ENCODE measurements around the gene MAP3K13. TPM values are rescaled to one million over a fixed set of nuclear protein-coding genes. Genes with fewer than 3 reads are reported as not detected.

The MAP3K13 gene
- total RNA-seq, 2 donors from 2014 or later: 20.4 to 21.1 TPM

DNA sequence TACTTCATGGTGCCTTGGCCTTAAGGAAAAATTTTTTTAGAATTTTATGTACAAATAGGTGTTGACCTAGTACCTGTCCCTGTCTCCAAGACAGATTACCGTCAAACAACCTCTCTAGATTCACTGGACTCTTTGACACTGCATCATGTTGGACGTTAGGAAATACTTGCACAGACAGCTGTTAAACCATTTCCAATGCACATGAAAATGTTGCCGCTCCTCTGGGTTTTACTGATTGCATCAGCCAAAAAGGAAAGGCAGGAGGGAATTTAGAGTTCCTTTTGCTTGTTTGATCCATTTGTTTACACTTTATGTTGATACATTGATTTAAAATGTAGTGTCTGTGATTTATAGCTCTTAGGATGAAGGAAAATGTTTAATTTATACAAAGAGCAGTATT is 121.4 kb downstream of the MAP3K13 start:
- no peak overlapping the region for H3K9ac ChIP-seq (ENCODE audit: extremely low read depth, low read length, poor library complexity, severe bottlenecking)
- Mint-ChIP-seq H3K27ac (no peak overlapping the region), H3K9me3 (no peaks in the 10 kb centered on the region), H3K4me1 (no peaks in the 10 kb centered on the region), H3K36me3 (ENCODE audit: low read depth) (peaks cover 21% of the 10 kb centered on the region), H3K4me3 (no peak overlapping the region), H3K27me3 (ENCODE audit: insufficient read depth) (no peaks in the 10 kb centered on the region)
- H3K36me3 ChIP-seq (ENCODE audit: control insufficient read depth, insufficient read depth, low read length): peaks cover 19% of the 10 kb centered on the region
- no peaks in the 10 kb centered on the region for H3K27me3 ChIP-seq (ENCODE audit: control insufficient read depth, insufficient read depth, low read length, poor library complexity, severe bottlenecking)
- H3K4me1 ChIP-seq (ENCODE audit: control insufficient read depth, insufficient read depth, low read length): no peaks in the 10 kb centered on the region
- 91 to 100% methylated on average over 2 to 3 of the region's 3 CpGs for WGBS, 2 experiments (ENCODE audit: insufficient coverage in 1 of 2, insufficient read length in 1 of 2)
- no peak for DNase-seq
- TF ChIP-seq, protein P1, sequence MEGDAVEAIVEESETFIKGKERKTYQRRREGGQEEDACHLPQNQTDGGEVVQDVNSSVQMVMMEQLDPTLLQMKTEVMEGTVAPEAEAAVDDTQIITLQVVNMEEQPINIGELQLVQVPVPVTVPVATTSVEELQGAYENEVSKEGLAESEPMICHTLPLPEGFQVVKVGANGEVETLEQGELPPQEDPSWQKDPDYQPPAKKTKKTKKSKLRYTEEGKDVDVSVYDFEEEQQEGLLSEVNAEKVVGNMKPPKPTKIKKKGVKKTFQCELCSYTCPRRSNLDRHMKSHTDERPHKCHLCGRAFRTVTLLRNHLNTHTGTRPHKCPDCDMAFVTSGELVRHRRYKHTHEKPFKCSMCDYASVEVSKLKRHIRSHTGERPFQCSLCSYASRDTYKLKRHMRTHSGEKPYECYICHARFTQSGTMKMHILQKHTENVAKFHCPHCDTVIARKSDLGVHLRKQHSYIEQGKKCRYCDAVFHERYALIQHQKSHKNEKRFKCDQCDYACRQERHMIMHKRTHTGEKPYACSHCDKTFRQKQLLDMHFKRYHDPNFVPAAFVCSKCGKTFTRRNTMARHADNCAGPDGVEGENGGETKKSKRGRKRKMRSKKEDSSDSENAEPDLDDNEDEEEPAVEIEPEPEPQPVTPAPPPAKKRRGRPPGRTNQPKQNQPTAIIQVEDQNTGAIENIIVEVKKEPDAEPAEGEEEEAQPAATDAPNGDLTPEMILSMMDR (conservative IDR thresholded peaks at IDR 0.05): no peak
- no peak overlapping the region for H3K27ac ChIP-seq (ENCODE audit: low read depth, low read length)
- no peaks in the 10 kb centered on the region for H3K9me3 ChIP-seq (ENCODE audit: control insufficient read depth, low read length)
- no peak overlapping the region for H3K4me3 ChIP-seq (ENCODE audit: low read length)

- no peaks in the 10 kb centered on the region for H3K4me1 Mint-ChIP-seq
- 93 to 97% methylated on average over 5 of the region's 5 CpGs for WGBS, 2 experiments (ENCODE audit: insufficient coverage in 1 of 2, insufficient read length in 1 of 2)
- H3K4me3 Mint-ChIP-seq: no peak overlapping the region
- H3K9me3 ChIP-seq (ENCODE audit: control insufficient read depth, low read length): no peaks in the 10 kb centered on the region
- DNase-seq: no peak
- peaks cover 29% of the 10 kb centered on the region for H3K36me3 ChIP-seq (ENCODE audit: control insufficient read depth, insufficient read depth, low read length)
- peaks cover 25% of the 10 kb centered on the region for H3K36me3 Mint-ChIP-seq (ENCODE audit: low read depth)
- no peaks in the 10 kb centered on the region for H3K27me3 ChIP-seq (ENCODE audit: control insufficient read depth, insufficient read depth, low read length, poor library complexity, severe bottlenecking)
- TF ChIP-seq, protein P1 (conservative IDR thresholded peaks at IDR 0.05): no peak
- no peak overlapping the region for H3K4me3 ChIP-seq (ENCODE audit: low read length)
- no peak overlapping the region for H3K27ac ChIP-seq (ENCODE audit: low read depth, low read length)
- no peaks in the 10 kb centered on the region for H3K4me1 ChIP-seq (ENCODE audit: control insufficient read depth, insufficient read depth, low read length)
- H3K27ac Mint-ChIP-seq: no peak overlapping the region
- H3K9ac ChIP-seq (ENCODE audit: extremely low read depth, low read length, poor library complexity, severe bottlenecking): no peak overlapping the region
- H3K27me3 Mint-ChIP-seq (ENCODE audit: insufficient read depth): no peaks in the 10 kb centered on the region
- H3K9me3 Mint-ChIP-seq: no peaks in the 10 kb centered on the region
Measured at GRCh38 chr3:185486394-185486793, 123.5 kb downstream of the MAP3K13 start.

- H3K9me3 ChIP-seq (ENCODE audit: control insufficient read depth, low read length): no peaks in the 10 kb centered on the region
- H3K27ac ChIP-seq (ENCODE audit: low read depth, low read length): no peak overlapping the region
- WGBS, 2 experiments (ENCODE audit: insufficient coverage in 1 of 2, insufficient read length in 1 of 2): 91 to 96% methylated on average over 1 to 5 of the region's 5 CpGs
- no peak overlapping the region for H3K27ac Mint-ChIP-seq
- H3K4me3 ChIP-seq (ENCODE audit: low read length): no peak overlapping the region
- H3K27me3 Mint-ChIP-seq (ENCODE audit: insufficient read depth): no peaks in the 10 kb centered on the region
- no peaks in the 10 kb centered on the region for H3K4me1 Mint-ChIP-seq
- H3K27me3 ChIP-seq (ENCODE audit: control insufficient read depth, insufficient read depth, low read length, poor library complexity, severe bottlenecking): no peaks in the 10 kb centered on the region
- H3K36me3 ChIP-seq (ENCODE audit: control insufficient read depth, insufficient read depth, low read length): peaks cover 40% of the 10 kb centered on the region
- no peaks in the 10 kb centered on the region for H3K4me1 ChIP-seq (ENCODE audit: control insufficient read depth, insufficient read depth, low read length)
- TF ChIP-seq, protein P1 (conservative IDR thresholded peaks at IDR 0.05): no peak
- no peak overlapping the region for H3K9ac ChIP-seq (ENCODE audit: extremely low read depth, low read length, poor library complexity, severe bottlenecking)
- peaks cover 19% of the 10 kb centered on the region for H3K36me3 Mint-ChIP-seq (ENCODE audit: low read depth)
- H3K9me3 Mint-ChIP-seq: no peaks in the 10 kb centered on the region
- DNase-seq: no peak
- no peak overlapping the region for H3K4me3 Mint-ChIP-seq
Measured at GRCh38 chr3:185488465-185488864, 125.5 kb downstream of the MAP3K13 start.
